NOMO-1 (cell line): Measurements from ENCODE around the gene EGLN1.

Experiments used
- DNase-seq, 2 experiments: peaks; one replicate each; lab custom pipeline; 2025; ENCODE audit not compliant: unreplicated experiment in 2 of 2; lab: John Stamatoyannopoulos, UW

EGLN1 gene

DNA sequence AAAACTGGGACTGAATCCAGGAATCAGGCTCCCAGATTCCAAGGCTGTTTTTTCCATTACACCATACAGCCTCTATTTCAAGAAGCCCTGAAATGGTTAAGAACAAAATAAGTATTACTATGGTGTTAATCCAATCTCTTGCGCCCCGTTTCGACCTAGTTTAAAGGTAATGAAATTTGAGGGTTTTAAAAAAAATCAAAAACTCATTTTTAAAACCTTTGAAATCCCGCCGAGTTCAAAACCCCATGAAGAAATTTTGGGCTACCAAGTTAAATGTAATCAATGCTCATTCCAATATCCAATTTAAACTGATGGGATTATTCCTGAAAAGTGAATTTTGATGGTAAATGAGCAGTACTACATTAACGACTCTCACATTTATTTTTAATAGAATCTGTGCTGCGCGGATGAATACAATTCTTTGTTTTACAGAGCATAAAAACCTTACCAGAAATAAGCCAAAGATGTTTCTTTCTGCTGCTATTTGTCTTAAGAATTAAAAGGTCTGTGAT, 767 bp upstream of the EGLN1 start:
- DNase-seq = no peak

DNA sequence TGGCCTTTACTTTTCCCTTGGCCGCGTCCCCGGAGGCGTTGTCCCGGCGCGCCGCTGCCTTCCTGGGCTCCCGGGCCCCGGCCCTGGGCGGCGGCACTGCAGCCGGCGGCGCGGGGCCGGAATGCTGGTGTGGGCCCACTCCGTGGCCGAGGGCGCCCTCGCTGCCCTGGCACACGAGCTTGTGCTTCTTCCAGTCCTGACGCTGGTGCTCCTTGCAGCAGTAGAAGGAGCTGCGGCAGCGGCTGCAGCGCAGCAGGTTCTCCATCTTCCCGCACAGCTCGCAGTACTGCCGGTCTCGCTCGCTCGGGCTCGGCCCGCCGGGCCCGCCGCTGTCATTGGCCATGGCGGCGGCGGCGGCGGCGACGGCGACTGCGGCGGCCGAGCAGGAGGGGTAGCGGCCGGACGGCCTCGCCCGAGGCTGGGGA, 529 bp downstream of the EGLN1 start:
- no peak for DNase-seq

DNA sequence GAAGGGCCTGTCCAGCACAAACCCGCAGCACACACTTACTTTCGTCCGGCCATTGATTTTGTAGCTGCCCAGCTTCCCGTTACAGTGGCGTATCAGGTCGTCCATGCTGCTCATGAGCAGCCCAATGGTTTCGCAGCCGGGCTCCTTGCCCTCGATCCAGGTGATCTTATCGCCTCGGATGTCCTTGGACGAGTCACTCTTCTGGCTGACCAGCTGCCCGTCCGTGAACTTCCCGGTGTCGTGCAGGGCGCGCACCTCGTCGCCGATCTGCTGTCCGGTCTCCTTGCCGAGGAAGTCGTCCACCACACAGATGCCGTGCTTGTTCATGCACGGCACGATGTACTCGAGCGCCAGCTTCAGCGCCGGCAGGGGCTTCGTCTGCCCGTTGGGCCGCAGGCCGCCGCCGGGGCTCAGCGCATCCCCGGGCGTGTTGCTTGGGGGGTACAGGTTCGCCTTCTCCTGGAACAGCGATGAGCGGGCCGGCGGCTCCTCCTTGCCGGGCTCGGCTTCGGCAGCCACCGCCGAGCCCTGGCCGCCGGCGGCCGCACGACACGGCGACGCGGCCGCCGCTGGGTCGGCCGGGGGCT, 1.0 kb downstream of the EGLN1 start:
- peak in 1 of 2 experiments; percentile 20 for DNase-seq

DNA sequence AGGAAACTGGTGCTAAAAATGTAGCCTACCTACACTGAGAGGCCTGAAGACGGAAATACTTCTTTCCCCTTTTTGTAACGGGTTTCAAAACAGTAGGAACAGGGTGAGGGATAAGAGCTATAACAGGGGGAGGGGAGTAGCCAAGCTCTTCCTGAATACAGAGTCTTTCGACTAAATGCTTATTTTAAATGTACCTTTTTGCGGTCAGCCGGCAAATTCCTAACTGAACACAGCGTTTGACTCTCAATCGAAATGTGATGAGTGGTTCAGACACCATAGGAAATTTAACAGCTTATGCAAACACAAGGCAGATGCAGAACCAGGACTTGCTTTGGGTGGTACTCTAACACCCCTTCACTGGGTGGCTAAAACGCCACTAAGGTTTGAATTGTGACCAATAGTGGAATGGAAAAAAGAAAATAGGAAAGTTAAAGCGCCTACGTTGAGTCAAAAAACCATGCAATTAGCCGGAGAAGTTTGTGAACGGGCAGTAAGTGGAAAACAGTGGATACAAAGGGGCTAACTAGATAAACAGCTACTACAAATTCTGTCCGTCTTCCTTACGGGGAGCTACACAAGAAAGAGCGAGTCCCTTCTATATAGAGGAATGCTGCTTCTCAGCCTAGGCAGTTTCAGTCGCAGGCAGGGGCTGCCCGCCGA, 1.7 kb downstream of the EGLN1 start:
- peak in 1 of 2 experiments; percentile 58 for DNase-seq

DNA sequence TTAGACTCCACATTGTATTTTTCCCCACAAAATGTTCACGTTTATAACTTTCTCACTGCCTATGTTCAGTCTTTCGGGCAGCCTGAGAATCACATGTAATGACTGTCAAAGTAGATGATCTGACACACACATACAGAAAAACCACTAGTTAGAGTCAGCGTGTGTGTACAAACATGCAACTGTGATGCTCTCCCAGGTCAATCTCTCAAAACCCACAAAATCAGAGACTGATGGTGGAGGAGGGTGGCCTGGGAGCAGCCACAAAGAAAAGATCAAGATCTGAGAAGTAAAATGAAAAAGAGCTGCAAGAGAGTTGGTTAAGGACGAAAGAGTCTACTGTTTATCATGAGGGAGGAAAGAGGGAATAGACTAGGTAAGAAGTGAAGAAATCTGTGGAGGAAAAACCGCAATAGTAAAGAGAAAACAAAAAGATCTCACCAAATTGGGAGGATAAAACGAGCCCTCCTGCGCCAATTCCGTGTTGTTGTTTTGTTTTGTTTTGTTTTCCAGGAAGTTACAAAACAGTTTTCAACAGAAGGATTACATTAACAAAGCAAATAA, 2.3 kb downstream of the EGLN1 start:
- no peak for DNase-seq

GRCh38 chr1:231419147-231419546, 2.9 kb downstream of the EGLN1 start:
- peak in 1 of 2 experiments; percentile 13 for DNase-seq

DNA sequence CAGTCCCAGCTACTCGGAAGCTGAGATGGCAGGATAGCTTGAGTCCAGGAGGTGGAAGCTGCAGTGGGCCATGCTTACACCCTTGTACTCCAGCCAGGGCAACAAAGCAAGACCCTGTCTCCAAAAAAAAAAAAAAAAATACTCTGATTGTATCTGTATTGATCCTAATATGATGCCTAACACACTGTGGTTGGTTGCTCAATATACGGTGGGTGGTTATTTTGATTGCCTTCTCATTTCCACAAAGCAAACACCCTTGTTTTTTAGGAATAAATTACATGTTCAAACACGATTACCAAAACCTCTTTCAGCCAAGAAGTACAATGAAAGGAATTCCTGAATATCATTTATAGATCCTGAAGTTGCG, 3.4 kb downstream of the EGLN1 start:
- no peak for DNase-seq

GRCh38 chr1:231418101-231418740, 3.9 kb downstream of the EGLN1 start:
- no peak for DNase-seq

GRCh38 chr1:231417513-231417912, 4.6 kb downstream of the EGLN1 start:
- no peak for DNase-seq

GRCh38 chr1:231416901-231417300, 5.2 kb downstream of the EGLN1 start:
- no peak for DNase-seq

- DNase-seq = no peak
Observed at GRCh38 chr1:231415018-231415583, 7.0 kb downstream of the EGLN1 start.

- DNase-seq = no peak
Observed at GRCh38 chr1:231414260-231415016, 7.6 kb downstream of the EGLN1 start.

- DNase-seq = no peak
Observed at GRCh38 chr1:231413749-231414082, 8.4 kb downstream of the EGLN1 start.

- peak in 1 of 2 experiments; percentile 53 for DNase-seq
Observed at GRCh38 chr1:231411036-231411531, 11.0 kb downstream of the EGLN1 start.

GRCh38 chr1:231410036-231410612, 12.0 kb downstream of the EGLN1 start:
- DNase-seq = peak in 1 of 2 experiments; percentile 16

GRCh38 chr1:231408528-231409094, 13.5 kb downstream of the EGLN1 start:
- DNase-seq = no peak

GRCh38 chr1:231407547-231408396, 14.3 kb downstream of the EGLN1 start:
- DNase-seq = no peak

GRCh38 chr1:231407049-231407448, 15.0 kb downstream of the EGLN1 start:
- DNase-seq = no peak

- DNase-seq = no peak
Observed at GRCh38 chr1:231404318-231404717, 17.8 kb downstream of the EGLN1 start.
